Lung (tissue), 12 donors: ENCODE results near the gene CAMK1D. TPM values are rescaled to one million over a fixed set of nuclear protein-coding genes. Genes with fewer than 3 reads are reported as not detected.

Source experiments
- ATAC-seq: fragments of 200-7000 bp; cut with Tn5 transposase; one replicate; pipeline ENCODE4 v1.9.1; 2020; ENCODE audit warnings: moderate number of reproducible peaks; ENCODE audit not compliant: insufficient read depth, low FRiP score
- DNase-seq, 3 donors: peaks; one replicate each; pipeline ENCODE4 v3.0.0-alpha.2; 2013 to 2017
- H3K27ac ChIP-seq, 2 donors: one replicate each; pipeline ENCODE4 v1.5.1; 2013; ENCODE audit warnings: mild to moderate bottlenecking in 2 of 2, moderate library complexity in 2 of 2, control low read depth in 1 of 2, inconsistent platforms in 1 of 2, low read depth in 1 of 2, low read length in 1 of 2
- H3K27me3 ChIP-seq, 3 donors: one replicate each; pipeline ENCODE4 v1.5.1; 2013; ENCODE audit warnings: low read length in 2 of 3; ENCODE audit not compliant: control insufficient read depth in 3 of 3, insufficient read depth in 3 of 3
- H3K36me3 ChIP-seq, 4 donors: one replicate each; pipeline ENCODE4 v1.5.1; 2013; ENCODE audit warnings: low read length in 4 of 4, mild to moderate bottlenecking in 1 of 4, moderate library complexity in 1 of 4; ENCODE audit not compliant: control insufficient read depth in 4 of 4, insufficient read depth in 4 of 4
- H3K4me1 ChIP-seq, 5 donors: one replicate each; pipeline ENCODE4 v1.5.1; 2013; ENCODE audit warnings: low read length in 5 of 5, mild to moderate bottlenecking in 2 of 5, moderate library complexity in 1 of 5; ENCODE audit not compliant: control insufficient read depth in 5 of 5, insufficient read depth in 5 of 5
- H3K4me3 ChIP-seq: one replicate; pipeline ENCODE4 v1.5.1; 2013; ENCODE audit warnings: mild to moderate bottlenecking, control low read depth, moderate library complexity
- H3K9ac ChIP-seq, 2 donors: one replicate each; pipeline ENCODE4 v1.5.1; 2013; ENCODE audit warnings: low read length in 2 of 2, control low read depth in 1 of 2; ENCODE audit not compliant: insufficient read depth in 1 of 2
- H3K9me3 ChIP-seq, 4 donors: one replicate each; pipeline ENCODE4 v1.5.1; 2013; ENCODE audit warnings: low read length in 3 of 4, mild to moderate bottlenecking in 1 of 4, moderate library complexity in 1 of 4; ENCODE audit not compliant: control insufficient read depth in 4 of 4, insufficient read depth in 3 of 4
- CTCF ChIP-seq: IDR thresholded peaks from 2 replicates; pipeline ENCODE4 v1.5.1; 2012; ENCODE audit warnings: mild to moderate bottlenecking; ENCODE audit errors: control extremely low read depth, extremely low read depth
- WGBS, 2 donors: extraction: QIAGEN DNeasy Blood & Tissue Kit; methylation state at CpG; one replicate each; pipeline ENCODE4 v1.1.7; 2013; 5-methylcytosine and 5-hydroxymethylcytosine counted together
- polyA plus RNA-seq, 2 donors: library from polyadenylated mRNA; stranded (reverse); fragments of 200-250 nt; gene quantifications; one replicate each; pipeline ENCODE4 v1.2.1, GENCODE V29; 2013
- total RNA-seq, 2 donors: library from RNA; depleted of rRNA in 1 of 2; stranded (reverse); fragments of >200 nt in 1 of 2; gene quantifications; one replicate each; pipeline ENCODE4 v1.2.1, GENCODE V29; 2014 to 2021
- donor health status: control.
- donor health status: control.
- donor health status: Bipolar disorder and iron deficiency.
- donor health status: healthy.
- donor health status: DM: yes; HTN: yes; CAD: no.

CAMK1D gene
- total and polyA plus RNA-seq, 4 donors, result 3.2 to 37.4 (median 7.0) TPM

- Histone ChIP-seq H3K27me3 (peaks cover 0 to 19% (median 0%) of the 10 kb centered on the region in 3 donors), H3K4me1 (no peaks in the 10 kb centered on the region), H3K9ac (no peak overlapping the region), H3K36me3 (no peaks in the 10 kb centered on the region), H3K27ac (no peak overlapping the region), H3K4me3 (no peak overlapping the region), H3K9me3 (no peaks in the 10 kb centered on the region)
- DNase-seq (no peak), ATAC-seq (no peak)
- WGBS, 2 donors, result 55 to 70% methylated on average over 11 of the region's 11 CpGs
- TF ChIP-seq CTCF, result no peak
Measured at GRCh38 chr10:12375076-12375504, 25.7 kb downstream of the CAMK1D start.

GRCh38 chr10:12376211-12376610 lies 26.9 kb downstream of the CAMK1D start:
- TF ChIP-seq CTCF, result no peak
- H3K36me3 ChIP-seq, result no peaks in the 10 kb centered on the region
- peaks cover 0 to 19% (median 0%) of the 10 kb centered on the region in 3 donors for H3K27me3 ChIP-seq
- H3K4me1 ChIP-seq, result no peaks in the 10 kb centered on the region
- no peaks in the 10 kb centered on the region for H3K9me3 ChIP-seq
- H3K27ac ChIP-seq, result no peak overlapping the region
- no peak overlapping the region for H3K4me3 ChIP-seq
- WGBS, 2 donors, result 90 to 94% methylated on average over 12 of the region's 12 CpGs
- H3K9ac ChIP-seq, result no peak overlapping the region
- ATAC-seq (no peak), DNase-seq (no peak)

- DNase-seq (no peak), ATAC-seq (no peak)
- Histone ChIP-seq H3K27ac (no peak overlapping the region), H3K4me3 (no peak overlapping the region), H3K36me3 (no peaks in the 10 kb centered on the region), H3K27me3 (peaks cover 0 to 26% (median 0%) of the 10 kb centered on the region in 3 donors), H3K4me1 (no peaks in the 10 kb centered on the region), H3K9me3 (no peaks in the 10 kb centered on the region), H3K9ac (no peak overlapping the region)
- no peak for TF ChIP-seq CTCF
- 85% methylated on average over 7 of the region's 7 CpGs for WGBS, 2 donors
Measured at GRCh38 chr10:12377658-12378290, 28.4 kb downstream of the CAMK1D start.

GRCh38 chr10:12380999-12381398 lies 31.7 kb downstream of the CAMK1D start:
- Histone ChIP-seq H3K4me1 (no peaks in the 10 kb centered on the region), H3K9ac (no peak overlapping the region), H3K27ac (no peak overlapping the region), H3K27me3 (peaks cover 0 to 34% (median 0%) of the 10 kb centered on the region in 3 donors), H3K4me3 (no peak overlapping the region), H3K36me3 (no peaks in the 10 kb centered on the region), H3K9me3 (peaks cover 0 to 4% (median 0%) of the 10 kb centered on the region in 4 donors)
- TF ChIP-seq CTCF, result no peak
- WGBS, 2 donors, result 94 to 96% methylated on average over 5 of the region's 5 CpGs
- ATAC-seq (no peak), DNase-seq (no peak)
